Endothelial cell of umbilical vein (primary cell): ENCODE results near the gene PDE8B.

Experiments
- CTCF ChIP-seq, 2 donors: IDR thresholded peaks; 1 replicate in 1 of 2; 2 replicates in 1 of 2; pipeline ENCODE4 v1.5.1; 2011; ENCODE audit warnings: low read length in 2 of 2, mild to moderate bottlenecking in 2 of 2, moderate library complexity in 2 of 2, control low read depth in 1 of 2, inconsistent platforms in 1 of 2, low read depth in 1 of 2; ENCODE audit not compliant: insufficient read depth in 1 of 2; ENCODE audit errors: extremely low read depth in 1 of 2
- EZH2 ChIP-seq: IDR thresholded peaks from 2 replicates; pipeline ENCODE4 v1.6.1; 2012; ENCODE audit warnings: borderline replicate concordance, low read depth, mild to moderate bottlenecking, moderate library complexity, low read length, inconsistent platforms; ENCODE audit not compliant: severe bottlenecking
- POLR2A ChIP-seq: IDR thresholded peaks from 2 replicates; pipeline ENCODE4 v1.6.1; 2012; ENCODE audit warnings: low read depth, mild to moderate bottlenecking, control low read depth, low read length
- POLR2AphosphoS5 ChIP-seq: IDR thresholded peaks from 2 replicates; pipeline ENCODE4 v1.6.1; 2012; ENCODE audit warnings: low read depth, mild to moderate bottlenecking, control low read depth, low read length, moderate library complexity; ENCODE audit not compliant: insufficient read depth

DNA sequence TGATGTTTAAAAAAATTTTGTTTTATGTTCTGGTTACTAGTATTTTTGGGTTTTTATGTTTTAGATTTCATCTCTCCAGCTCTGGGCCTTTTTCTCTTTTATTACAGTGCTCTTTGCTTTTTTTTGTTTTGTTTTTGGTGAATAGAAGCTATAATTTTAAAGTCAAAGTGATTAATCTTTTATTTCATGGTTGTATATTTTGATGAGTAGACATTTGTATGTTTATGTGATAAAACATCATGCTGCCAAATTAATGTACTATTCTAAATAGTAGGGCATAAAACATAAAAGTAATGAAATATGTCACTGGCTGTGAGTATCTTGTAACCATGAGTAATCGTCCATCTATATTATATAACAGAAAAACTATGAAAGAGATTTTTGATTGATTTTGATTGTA is 93.9 kb downstream of the PDE8B start:
- TF ChIP-seq CTCF (IDR thresholded peaks at IDR 0.05; ENCODE audit: extremely low read depth in 1 of 2, insufficient read depth in 1 of 2, low read depth in 1 of 2, low read length in 2 of 2): no peak
- TF ChIP-seq EZH2: no peak
- TF ChIP-seq POLR2AphosphoS5: no peak
- no peak for TF ChIP-seq POLR2A
